Amniotic stem cell (primary cell): ENCODE results near the gene LPP.

Source experiments
- DNase-seq: peaks from one replicate; lab custom pipeline; 2025; lab: John Stamatoyannopoulos, UW

LPP gene

GRCh38 chr3:188248036-188248561 is 94.1 kb downstream of the LPP start:
- DNase-seq = no peak

DNA sequence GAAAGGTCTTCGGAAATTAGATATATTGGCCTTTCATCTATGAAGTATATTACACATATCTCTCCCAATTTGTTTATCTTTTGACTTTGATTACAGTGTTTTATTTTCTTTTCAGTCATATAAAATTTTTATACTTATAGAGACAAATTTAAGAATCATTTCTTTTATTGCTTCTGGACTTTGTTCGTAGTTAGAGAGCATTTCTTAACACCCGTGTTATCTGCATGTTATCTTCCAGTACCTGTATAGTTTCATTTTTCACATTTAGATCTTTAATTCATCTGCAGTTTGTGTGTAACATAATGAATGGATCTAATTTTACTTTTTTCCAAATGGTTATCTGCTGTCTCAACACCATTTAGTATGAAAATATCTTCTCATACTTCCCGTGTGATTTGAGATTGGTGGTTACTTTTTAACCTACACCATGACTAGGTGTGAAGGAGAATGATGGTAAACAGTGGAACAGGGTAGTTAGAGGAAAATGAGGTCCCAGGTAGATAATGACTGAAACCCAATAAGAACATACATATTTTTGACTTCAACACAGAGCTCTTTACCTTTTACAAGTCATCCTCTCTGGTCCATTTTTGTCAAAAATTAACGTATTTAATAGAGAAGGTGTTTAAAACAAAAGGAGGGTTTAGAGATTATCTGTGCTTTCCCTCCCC is 99.3 kb downstream of the LPP start:
- DNase-seq = no peak

DNA sequence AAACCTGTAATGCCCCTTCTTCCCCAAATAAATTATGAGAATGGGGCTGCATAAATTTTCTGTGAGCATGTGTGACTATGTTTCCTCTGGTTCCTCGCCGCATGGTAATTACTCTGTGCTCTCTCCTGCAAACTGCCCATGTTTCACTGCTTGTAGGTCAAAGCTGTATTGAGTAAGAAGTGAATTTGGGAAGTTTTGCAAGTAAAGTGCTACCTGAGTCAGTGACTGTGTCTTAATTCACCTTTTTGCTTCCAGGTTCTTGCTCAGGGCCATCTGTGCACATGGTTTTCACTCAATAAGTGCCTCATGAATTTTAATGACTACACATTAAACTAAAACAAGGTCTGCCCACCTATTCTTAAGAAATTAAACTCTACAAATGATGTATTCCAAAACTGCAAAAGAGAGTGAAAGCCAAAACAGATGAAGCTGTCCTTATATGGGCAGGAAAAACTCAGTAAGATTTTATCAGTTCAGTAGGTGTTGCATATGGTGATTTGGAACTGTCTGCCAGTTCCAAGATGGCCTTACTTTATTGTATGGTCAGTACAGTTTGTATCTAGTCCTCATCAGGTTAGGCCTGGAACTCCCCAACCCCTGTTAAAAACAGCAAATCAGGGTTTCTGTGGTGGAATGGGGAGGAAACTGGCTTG is 100.0 kb downstream of the LPP start:
- no peak for DNase-seq

- DNase-seq = no peak
These were observed 100.6 kb downstream of the LPP start for GRCh38 chr3:188254520-188255070.

DNA sequence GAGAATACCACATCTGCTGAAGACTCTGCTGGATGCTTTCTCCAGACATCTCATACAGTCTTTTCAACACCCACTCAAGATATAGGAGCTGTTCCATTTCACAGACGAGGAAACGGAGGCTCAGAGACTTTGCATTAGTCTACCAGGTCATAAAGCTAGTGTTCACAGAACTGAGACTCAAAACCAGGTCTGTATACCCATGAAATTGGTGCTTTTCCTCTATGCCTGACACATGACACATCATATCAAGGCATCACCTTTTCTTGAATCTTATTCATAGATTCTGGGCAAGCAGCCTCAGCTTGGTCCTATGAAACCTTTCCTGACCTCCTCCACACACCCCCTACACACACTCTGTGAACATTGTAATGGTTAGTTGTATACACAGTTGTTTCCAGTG is 101.2 kb downstream of the LPP start:
- no peak for DNase-seq

- DNase-seq = no peak
These were observed 102.8 kb downstream of the LPP start for GRCh38 chr3:188256758-188257157.

GRCh38 chr3:188257384-188258026 is 103.5 kb downstream of the LPP start:
- DNase-seq = no peak

GRCh38 chr3:188259191-188259590 is 105.2 kb downstream of the LPP start:
- DNase-seq = no peak

DNA sequence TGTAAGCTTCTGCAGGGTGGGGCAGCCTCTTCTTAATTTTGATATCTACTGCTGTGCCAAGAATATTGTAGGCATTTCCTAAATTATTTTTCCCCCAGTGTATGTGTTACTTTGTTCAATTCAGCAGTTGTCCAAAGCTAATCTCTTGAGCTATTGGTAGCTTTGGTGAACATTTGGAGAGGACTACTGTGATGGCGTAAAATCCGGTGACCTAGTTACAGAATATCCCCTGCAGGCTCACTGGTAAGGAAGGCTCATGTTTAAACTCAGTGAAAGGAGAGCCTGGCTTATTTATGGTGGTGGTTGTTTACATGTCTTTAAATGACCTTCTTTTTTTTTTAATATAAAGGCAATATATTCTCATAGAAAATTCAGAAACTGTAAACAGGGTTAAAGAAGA is 105.6 kb downstream of the LPP start:
- DNase-seq = no peak

DNA sequence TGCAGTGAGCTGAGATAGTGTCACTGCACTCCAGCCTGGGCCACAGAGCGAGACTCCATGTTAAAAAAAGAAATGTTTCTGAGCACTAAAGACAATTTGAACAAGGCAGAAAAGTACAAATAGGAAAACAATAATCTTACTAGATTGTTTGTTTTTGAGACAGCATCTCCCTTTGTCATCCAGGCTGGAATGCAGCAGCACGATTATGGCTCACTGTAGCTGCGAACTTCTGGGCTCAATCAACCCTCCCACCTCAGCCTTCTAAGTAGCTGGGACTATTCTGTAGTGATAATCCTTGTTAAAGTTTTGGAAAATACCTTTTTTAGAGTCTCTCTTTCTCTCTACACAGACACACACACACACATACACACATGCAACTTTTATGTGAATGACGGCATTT is 107.1 kb downstream of the LPP start:
- no peak for DNase-seq

DNA sequence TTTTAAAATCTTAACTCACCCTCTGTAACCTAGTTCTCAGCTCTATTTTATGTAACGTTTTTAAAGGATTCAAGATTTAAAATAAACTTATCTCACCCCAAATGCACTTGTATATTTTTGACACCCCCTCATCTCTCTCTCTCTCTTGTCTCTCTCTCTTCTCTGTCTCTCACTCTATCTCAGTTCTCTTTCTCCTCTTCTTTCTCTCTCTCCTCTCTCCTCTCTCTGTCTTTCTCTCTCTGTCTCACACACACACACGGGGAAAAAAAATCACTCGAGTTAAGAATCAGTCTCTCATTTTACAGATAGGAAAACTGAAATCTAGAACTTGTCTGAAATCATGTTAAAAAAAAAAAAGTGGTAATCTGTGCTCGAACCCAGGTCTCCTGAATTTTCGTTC is 108.5 kb downstream of the LPP start:
- no peak for DNase-seq

GRCh38 chr3:188262913-188263683 is 109.1 kb downstream of the LPP start:
- DNase-seq = no peak

GRCh38 chr3:188264226-188265207 is 110.6 kb downstream of the LPP start:
- DNase-seq = no peak

DNA sequence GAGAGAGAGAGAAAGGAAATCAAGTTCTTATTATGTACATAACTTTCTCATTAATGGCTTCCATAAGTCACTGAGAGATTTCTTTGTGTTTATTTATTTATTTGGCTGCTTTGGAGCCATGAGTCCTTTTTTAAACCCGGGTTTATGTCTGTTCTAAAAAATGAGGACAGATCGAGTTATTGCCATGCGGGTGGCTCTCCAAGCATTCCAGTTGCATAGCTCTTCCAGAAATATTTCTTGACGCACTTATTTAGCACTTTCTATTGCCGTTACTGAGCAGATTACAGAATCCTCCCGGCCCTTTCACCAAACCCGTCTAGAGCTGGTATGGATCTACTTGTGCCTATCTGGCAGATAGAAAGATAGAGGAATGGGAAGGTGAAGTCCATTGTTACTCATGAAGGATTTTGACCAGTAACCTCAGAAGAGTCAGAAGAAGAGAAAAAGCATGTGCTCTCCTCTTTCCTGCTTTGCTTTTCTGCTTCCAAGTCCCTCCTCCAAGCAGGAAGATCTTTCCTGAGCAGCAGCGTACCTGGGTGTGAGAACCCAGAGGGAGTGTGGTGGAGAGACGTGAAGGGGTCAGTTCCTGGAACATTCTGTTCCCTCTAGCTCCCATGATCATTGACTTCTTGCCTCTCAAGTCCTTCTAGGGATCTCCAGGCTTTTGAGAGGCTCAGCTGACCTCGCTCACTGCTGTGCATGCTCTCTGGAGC is 112.8 kb downstream of the LPP start:
- DNase-seq = no peak

GRCh38 chr3:188267790-188268335 is 113.9 kb downstream of the LPP start:
- no peak for DNase-seq

GRCh38 chr3:188268336-188268735 is 114.4 kb downstream of the LPP start:
- DNase-seq = no peak

DNA sequence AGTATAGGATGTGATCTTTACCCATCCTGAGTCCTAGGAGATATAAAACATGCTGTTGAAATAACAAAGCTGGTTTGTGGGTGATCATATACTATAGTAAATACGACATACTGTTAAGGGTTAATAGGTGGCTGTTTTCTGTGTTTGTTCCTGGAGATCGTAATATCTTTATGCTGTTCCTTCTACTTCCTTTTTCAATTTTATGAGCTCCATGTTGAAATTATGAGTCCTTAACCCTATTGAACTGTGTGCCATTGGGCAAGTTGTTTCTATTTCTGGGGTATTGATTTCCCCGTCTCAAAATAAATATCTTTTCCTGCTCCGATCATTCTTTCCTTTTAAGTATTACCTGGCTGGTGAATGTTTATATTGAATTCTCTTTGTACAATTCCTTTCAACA is 115.1 kb downstream of the LPP start:
- DNase-seq = no peak

DNA sequence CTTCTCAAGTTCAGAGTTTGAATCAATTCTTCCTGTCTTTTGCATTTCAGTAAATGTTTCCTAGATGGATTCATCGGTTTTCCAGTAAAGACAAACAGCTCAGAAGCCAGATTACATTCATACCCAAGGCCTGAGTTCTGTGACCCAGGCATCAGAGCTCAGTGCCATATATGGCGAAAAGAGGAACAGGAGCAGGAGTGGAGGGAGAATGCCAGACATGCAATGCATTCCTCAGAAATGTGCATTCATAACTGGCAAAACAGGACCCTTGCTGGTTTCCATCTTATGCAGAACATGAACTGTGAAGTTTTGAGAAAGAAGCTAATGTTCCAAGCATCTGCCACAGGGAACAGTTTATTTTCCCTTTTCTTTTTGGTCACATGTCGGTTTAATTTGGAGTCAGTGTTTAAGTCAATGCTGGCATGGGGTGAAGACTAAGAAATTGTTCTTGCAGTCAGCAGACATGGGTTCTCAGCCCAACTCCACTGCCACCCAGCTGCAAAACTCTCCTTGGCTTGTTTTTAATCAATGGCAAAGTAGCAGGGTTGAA is 116.5 kb downstream of the LPP start:
- DNase-seq = peak; percentile 59

DNA sequence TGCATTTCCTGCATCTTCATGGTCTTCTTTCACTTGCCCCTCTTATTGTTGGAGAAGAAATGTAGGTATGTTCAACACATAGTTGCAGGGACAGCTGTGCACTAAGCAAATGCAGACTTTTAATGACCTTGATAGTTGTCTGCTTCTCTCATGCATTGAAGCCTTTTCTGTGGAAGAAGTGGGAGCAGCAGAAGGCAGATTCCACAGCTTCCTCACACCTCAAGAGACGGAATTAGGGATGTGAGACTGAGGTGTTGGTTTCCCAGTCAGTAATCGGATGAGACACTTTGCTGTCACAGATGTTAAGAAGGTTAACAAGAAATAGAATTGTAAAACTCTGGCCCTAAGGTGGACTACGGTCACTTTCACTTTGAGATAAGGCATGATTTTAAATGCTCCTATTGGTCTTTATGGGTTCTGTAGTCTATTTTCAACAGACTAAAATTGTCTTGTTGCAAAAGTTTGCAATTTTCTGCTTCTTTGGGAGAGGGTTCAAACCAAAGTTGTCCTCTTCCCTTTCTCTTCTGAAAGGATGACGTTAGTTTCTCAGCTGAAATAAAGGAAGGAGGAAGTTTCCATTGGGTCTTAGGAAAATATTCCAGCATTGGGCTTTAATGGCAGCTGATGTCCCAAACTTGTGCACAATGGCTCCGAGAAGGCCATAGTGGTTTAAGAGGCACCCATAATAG is 117.4 kb downstream of the LPP start:
- no peak for DNase-seq
